DMS79 (cell line): ENCODE results near the gene DNLZ.
"Not testable (repeated sequence)": the region's sequence is repeated elsewhere in the genome, so short reads cannot be mapped to it uniquely, and the experiment has no call there.

Experiments
- DNase-seq: peaks from one replicate; lab custom pipeline; 2025; lab: John Stamatoyannopoulos, UW

DNLZ gene

DNA sequence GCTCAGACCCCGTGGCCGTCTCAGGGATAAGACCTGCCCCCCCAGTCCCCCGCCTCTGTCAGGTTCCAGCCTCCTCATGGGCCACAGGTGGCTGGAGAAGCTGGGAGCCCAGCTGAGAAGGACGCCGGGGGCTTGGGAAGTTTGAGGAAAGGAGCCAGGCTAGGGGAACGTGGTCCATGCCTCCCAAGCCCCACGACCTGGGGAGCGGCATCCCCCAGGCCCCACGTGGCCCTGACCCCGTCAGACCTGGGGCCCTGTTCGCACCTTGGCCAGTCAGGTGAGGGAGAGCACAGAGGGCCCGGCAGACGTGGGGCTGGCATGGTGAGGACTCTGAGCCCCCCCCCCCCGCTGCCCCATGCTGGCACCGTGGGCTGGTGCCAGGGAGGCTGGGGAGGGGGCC, 32.5 kb downstream of the DNLZ start:
- no peak for DNase-seq

DNA sequence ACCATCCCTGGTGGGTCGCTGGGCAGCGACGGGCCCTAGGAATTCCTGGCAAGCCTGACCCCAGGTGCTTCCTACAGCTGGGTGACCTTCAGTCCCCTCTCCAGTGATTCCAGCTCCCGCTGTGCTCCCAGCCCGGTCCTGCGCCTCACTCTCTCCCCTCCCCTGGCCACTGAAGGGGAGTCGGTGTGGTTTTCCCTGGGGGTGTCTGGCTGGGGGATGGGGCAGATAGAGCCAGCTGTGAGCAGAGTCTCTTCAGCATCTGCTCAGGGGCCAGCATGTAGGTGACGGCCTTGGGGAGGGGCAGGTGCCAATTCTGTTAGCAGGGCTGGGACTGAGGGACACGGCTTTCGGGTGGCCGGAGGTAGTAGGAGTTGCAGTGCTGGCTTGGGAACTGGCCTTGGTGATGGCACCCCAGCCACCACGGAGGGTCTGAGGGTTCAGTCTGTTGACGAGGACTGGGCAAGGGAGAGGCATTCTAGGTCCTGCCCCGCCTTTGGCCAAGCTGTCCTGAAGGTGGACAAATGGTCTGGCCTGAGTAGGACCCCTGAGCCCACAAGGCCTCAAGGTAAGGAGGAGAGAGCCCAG, 33.0 kb downstream of the DNLZ start:
- no peak for DNase-seq

DNA sequence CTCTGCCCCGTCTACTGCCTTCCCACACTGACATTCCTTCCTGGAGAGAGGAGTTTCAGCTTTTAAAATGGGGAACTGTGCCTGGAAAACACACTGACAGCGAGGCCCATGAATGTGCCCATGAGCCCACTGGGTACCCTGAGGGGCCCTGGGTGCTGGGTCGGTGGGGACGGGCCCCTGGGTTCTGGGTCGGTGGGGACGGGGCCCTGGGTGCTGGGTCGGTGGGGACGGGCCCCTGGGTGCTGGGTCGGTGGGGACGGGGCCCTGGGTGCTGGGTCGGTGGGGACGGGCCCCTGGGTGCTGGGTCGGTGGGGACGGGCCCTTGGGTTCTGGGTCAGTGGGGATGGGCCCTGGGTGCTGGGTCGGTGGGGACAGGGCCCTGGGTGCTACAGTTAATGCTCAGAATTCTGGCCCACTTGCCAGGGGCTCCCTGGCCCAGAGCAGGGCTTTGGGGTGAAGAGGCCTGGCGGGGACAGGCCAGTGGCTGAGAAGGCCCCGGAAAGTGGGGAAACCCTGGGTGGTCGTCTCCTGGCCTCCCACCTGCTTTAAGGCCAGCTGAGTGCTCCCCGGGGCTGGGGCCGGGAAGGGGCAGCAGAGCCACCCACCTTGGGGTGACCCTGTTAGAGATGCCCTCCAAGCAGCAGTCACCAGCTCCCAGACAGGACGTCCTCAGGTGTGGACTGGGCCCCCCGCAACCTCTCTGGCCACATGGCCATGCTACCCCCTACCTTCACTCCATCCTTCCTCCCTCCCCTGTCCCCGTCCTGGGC, 33.7 kb downstream of the DNLZ start:
- DNase-seq, result no peak

DNA sequence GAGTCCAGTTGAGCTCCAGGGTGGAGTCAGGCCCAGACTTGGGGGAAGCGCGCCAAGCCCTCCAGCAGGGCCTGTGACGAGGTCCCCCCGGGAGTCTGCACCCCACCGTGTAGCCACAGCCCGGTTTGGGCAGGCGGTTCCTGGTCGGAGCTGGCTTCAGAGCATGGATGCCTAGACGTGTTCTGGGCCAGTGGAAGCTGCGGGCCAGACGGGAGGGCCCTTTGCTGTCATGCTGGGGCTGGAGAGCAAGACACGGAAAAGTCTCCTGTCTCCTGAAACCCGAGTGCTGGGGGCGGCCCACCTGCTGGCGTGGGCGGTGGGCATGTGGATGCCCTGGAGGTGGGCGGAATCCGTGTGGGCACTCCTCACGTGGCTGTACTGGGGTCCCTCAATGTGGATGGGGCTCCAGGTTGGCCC, 34.3 kb downstream of the DNLZ start:
- DNase-seq, result no peak

DNA sequence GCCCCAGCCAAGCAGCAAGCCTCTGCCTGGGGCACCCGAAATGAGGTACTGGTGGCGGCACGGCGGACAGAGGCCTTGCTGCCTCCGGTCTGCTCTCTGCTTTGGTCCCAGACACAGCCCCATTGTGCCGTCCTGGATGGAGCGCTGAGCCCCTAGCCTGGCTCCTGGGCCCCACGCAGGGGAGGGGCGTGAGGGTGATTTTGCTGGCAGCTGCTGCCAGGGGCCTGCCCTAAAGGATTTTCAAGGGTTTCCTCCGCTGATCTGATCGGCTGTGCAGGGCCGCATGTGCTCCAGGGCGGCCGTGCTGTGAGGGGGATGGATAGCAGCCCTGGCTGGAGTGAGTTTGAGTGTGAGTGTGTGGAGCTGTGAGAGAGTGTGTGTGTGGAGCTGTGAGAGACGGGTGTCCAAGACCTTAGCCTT, 34.9 kb downstream of the DNLZ start:
- no peak for DNase-seq

DNA sequence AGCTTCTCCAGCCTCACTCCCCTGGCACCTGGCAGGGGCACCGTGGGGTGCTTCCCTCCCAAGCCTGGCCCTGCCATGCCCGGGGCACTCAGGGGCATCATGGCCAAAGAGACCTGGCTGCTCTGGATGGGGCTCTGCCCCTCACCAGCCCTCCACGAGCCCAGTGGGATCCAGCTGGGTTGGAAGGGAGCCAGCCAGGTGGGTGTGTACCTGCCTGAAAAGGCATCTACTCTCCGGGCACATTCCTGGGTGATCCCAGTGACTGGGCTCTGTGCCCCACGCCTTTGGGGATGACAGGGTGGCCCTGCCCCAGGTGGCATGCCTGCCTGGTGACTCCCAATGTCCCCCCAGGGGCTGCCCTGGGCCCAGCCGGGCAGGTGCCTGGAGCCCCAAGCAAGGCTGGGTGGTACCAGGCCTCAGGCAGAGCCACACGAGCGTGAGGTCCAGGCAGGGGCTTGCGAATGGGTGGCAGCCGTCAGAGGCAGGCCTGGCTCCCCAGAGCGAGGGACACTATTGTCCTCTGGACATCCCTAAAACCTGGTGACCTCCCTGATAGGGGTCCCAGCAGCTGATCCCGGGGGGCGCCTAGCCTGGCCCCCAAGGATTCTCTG, 35.4 kb downstream of the DNLZ start:
- peak; percentile 29 for DNase-seq

DNA sequence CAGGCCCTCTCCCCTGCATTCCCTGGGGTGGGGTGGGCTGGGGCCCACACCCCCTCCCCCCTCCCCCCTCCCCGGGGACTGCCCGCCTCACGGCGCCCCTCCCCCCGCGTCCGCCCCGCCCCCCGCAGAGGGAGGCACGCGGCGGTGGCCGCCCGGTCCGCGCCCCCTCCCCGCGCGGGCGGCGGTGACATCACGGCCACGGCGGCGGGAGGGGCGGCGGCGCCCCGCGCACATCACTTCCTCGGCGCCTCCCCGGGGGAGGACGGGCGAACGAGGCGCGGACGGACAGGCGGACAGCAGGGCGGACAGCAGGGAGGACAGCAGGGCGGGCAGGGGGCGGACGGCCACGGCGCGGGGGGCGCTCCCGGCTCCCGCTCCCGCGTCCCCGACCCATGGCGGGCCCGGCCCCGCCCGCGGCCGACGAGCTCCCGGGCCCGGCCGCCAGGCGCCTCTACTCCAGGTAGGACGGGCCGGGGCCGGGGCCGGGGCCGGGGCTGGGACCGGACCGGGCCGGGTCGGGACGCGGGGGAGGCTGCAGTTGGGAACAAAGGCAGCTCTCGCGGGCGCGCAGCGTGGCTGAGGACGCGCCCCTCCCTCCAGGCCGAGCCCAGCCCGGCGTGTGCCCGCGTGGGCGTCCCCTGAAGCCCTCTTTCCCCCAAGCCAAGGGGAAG, 36.1 kb downstream of the DNLZ start, which contains the start of gene GPSM1:
Gene GPSM1, plus strand, starts transcription at position 236 of the 671 bp plus-strand sequence. Its CDS starts 157 bp downstream, at position 393.
- DNase-seq, result no peak

DNA sequence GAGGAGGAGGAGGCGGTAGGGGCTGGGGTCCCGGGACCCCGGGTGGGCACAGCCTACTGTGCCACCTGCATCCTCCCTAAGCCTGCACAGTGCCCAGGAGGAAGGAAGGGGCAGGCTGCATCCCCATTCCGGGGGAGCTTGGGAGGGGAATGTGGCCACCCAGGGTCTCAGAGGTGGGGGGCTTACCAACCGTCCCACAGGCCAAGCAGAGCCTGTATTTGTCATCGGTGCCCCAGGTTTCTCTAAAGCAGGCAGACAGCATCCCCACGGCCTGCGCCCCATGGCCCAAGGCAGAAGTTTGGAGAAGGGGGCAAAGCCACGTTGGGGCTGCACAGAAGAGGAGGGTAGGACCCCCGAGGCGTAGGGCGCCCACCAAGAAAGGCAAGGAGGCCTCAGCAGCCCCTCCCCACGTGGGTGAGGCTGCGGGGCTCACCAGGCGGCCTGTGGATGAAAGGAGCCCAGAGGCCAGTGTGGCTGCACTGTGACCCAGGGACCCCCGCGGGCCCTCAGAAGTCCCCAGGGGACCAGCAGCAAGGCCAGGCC, 36.7 kb downstream of the DNLZ start:
- DNase-seq, result no peak

DNA sequence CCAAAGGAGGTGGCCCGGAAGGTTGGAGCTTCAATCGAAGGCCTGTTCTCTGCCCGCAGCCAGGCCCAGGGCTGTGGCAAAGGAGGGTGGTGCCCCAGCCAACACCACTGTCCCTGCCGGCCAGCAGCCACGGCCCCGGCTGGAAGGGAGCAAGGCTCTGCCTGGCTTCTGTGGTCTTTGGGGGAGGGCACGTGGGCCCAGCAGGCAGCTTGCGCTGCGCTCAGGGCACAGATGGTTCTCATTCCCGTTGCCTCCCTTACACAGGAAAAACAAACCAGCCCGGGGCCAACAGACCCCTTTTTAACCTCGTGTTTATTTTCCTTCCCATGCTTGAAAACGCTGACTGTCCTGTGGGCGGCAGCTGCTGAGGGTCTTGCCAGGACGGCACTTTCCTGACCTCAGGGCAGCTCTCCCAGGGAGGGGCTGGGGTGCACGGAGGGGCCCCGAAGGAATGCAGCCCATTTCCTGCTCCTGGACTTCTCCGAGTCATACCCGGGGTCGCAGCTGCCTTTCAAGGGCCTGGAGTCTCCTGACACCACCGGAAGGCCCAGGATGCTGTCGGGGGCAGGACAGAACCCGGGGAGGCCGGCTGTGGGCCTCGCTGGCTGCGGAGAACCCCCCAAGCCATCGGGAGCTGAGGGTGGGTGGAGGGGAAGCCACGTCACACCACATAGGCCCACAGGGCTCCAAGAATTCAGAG, 37.3 kb downstream of the DNLZ start:
- no peak for DNase-seq

DNA sequence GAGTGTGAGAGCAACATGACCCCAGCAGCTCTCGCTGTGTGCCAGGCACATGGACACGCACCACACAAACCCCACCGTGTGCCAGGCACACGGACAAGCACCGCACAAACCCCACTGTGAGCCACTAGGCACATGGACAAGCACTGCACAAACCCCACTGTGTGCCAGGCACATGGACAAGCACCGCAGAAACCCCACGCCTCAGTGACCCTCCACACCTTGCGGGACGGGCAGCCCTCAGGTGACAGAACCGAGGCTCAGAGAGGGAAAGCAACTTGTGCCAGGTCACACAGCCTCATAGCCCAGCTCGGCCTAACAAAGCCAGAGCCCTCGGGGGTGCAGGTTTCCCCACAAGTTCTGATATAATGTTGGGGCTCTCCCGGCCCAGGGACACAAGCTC, 38.2 kb downstream of the DNLZ start:
- no peak for DNase-seq

DNA sequence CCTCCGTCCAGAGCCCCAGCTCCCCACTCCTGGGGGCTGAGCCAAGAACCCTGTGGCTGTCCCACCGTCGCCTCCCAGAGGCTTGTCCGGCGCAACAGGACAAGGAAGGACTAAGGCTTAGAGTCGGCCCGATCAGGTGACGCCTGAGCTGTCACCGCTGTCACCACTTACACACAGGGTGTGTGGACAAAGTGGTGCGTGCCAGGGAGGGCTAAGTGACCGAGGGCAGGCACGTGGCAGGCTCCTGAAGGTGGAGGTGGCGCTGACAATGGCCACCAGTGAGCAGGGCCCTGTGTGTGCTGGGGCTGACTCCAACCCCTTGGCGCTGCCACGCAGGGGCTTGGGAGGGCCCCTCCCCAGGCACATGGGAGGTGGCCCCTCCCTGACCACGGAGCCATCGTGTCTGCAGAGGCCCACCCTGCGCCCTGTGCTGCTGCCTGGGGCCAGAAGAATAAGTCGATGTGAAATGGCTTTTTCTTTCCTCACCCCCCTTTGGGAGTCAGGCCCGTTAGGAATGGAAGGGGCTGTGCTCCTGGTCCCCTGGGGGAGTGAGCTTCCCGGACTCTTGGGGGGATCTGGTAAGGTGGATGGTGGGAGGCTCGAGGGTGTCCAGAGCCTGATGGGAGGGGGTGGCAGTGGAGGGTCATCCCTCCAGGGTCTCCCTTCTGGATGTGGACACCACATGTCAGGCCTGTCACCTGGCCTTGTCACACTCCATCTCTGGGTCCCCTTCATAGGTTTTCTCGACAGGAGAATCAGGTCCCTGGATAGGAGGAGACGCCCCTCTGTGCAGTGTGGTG, 38.8 kb downstream of the DNLZ start:
- DNase-seq, result no peak

DNA sequence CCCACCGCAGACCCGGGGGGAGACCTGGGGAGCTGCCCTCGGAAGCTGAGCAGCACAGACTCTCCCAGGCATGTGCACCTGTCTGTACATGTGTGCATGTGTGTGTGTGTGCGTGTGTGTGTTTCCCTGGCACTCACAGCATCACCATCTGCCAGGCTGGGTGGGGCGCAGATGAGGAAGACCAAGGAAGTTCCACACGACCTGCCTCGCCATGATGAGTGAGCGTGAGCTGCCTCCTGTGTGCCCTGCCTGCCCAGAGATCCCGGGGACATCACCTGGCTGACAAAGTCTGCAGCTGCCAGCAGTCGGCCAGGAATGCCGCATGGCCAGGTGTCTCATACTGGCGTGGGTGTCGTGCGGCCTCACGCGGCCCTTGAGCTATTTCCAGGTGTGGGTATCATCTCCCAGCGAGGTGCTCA, 40.2 kb downstream of the DNLZ start:
- no peak for DNase-seq

DNA sequence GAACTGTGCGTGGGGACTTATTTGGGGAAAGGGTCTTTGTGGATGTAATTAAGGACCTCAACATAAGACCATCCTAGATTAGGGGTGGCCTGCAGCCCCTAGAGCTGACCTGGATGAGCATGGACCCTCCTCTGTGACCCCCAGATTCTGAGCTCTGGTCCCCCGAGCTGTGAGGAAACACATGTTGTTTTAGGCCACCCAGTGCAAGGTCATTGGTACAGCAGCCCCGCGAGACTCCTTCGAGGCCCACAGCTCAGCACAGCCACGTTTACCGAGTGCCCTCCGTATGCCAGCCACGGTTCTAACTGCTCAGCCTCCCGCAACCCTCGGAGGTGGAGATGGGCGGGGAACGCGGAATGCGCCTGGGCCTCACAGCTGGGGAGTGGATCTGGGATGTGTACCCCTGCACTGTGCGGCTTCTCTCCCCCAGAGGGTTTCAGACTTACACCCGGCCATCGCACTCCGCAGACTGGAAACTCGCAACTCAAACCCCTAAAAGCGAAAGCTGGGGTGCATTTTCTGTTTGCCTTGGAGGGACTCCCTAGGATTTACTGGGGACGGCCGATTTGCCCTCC, 40.7 kb downstream of the DNLZ start:
- DNase-seq, result no peak

DNA sequence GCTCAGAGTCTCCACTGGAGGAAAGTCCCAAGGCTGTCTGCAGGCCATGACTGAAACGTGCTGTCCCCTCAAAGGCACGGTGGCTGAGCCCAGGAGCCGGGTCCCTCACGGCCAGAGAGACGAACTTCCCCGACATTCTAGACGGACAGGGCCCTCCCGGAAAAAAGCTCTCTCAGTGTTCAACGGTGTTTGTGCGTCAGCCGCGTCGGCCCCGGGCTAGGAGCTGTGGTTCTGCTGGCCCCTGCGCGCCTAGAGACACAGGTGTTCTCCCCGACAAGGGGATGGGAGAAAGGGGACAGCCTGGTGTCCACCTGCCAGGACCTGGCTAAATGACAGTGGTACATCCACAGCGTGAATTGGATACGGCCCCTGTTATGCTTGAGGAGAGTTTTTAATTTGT, 42.0 kb downstream of the DNLZ start:
- no peak for DNase-seq

DNA sequence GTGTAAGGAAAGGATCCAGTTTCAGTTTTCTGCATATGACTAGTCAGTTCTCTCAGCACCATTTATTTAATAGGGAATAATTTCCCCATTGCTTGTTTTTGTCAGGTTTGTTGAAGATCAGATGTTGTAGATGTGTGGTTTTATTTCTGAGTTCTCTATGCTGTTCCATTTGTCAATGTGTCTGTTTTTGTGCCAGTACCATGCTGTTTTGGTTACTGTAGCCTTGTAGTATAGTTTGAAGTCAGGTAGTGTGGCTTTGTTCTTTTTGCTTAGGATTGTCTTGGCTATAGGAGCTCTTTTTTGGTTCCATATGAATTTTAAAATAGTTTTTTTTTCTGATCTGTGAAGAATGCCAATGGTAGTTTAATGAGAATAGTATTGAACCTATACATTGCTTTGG, 42.6 kb downstream of the DNLZ start:
- not testable (repeated sequence) for DNase-seq

DNA sequence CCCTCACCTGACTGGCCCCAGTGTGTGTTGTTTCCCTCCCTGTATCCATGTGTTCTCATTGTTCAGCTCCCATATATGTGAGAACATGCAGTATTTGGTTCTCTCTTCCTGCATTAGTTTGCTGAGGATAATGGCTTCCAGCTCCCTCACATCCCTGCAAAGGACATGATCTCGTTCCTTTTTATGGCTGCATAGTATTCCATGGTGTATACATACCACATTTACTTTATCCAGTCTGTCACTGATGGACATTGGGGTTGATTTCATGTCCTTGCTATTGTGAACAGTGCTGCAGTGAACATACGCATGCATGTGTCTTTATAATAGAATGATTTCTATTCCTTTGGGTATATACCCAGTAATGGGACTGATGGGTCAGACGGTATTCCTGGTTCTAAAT, 43.6 kb downstream of the DNLZ start:
- DNase-seq, result not testable (repeated sequence)

DNA sequence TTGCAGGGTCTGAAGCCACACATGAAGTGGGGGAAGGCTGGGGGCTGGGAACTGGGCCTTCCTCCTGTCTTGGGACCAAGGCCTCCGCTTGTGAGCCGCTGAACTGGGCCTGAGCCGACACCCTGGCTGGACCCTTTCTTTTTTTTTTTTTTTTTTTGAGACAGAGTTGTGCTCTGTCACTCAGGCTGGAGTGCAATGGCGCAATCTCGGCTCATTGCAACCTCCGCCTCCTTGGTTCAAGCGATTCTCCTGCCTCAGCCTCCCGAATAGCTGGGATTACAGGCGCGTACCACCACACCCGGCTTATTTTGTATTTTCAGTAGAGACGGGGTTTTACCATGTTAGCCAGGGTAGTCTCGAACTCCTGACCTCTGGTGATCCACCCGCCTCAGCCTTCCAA, 44.3 kb downstream of the DNLZ start:
- DNase-seq, result not testable (repeated sequence)

DNA sequence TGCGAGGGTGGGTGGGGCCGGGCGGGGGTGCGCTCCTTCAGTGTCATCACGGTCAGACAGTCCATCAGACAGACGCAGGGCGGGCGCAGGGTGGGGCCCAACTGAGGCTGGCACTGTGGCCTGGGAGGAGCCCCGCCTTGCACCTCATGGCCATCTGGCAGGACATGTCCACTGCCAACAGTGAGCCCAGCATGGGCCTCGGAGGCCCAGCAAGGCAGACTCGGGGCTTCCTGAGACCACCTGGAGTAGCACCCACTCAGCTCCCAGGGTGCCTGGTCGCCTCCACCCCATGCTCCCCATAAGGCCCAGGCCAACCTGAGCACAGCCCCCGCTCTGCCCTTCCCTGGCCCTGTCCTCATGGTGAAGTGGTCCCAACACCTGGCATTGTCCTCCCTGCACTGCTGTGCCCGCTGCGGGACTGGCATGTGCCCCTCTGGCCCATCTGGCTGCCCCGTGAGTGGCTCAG, 44.7 kb downstream of the DNLZ start:
- no peak for DNase-seq

DNA sequence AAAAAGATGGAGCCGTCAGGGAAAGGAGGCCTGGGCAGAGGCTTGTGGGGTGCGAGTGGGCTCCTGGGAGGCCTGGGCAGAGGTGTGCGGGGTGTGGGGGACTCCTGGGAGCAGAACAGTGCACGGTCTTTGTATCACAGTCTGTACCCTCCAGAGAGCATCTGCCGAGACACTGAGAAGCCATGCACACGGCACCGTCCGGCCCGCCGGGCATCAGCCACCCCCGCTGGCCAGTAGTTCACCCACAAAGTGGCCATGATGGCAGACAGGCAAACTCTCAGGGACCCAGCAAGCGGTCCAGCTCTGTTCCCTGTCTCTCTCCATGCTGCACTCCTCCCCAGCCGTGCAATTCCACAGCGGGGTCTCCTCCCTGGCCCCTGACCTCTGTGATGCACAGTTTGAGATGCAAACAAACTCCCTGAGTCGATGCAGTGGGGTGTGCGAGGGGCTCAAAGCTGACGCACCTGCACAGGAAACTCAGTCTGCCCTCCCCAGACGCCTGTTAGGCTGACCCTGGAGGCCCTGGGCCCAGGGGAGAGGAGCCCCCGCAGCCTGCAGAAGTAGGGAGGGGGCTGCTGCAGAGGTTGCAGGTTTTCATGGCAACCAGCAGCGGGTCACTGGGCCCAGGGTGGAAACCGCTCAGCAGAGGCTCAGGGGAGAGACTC, 45.3 kb downstream of the DNLZ start:
- DNase-seq, result no peak

DNA sequence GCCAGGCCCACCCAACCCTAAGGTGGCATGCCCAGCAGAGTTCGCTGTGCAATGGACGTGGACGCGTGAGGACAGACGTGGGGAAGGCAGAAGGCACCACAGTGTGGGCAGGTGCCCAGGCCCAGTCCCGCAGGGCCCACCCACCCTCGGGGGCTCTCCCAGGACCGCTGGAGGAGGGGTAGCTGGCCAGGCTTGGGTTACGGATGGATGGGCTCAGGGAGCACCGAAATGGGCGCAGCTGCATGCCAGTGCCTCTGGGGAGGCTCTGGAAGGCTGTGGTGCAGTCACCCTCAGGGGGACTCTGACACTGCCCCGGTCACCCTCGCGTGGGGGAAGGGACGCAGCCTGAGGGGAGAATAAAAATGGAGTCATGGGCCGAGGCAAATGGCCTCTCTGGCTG, 45.8 kb downstream of the DNLZ start:
- DNase-seq, result no peak
